Upper lobe of right lung (tissue), 1 donor: ENCODE results near the gene TGFB2. TPM values are rescaled to one million over a fixed set of nuclear protein-coding genes. Genes with fewer than 3 reads are reported as not detected.

Experiments used
- ATAC-seq: fragments of 200-7000 bp; cut with Tn5 transposase; one replicate; pipeline ENCODE4 v1.9.1; 2020; ENCODE audit warnings: mild to moderate bottlenecking, moderate library complexity
- DNase-seq: peaks from one replicate; pipeline ENCODE4 v3.0.0-alpha.2; 2020
- H3K27ac ChIP-seq: fragments of 200-600 bp; one replicate; pipeline ENCODE4 v1.8.0; 2022
- H3K27me3 ChIP-seq: fragments of 200-600 bp; one replicate; pipeline ENCODE4 v1.8.0; 2022; ENCODE audit warnings: mild to moderate bottlenecking
- H3K36me3 ChIP-seq: fragments of 200-600 bp; one replicate; pipeline ENCODE4 v1.8.0; 2022
- H3K4me1 ChIP-seq: fragments of 200-600 bp; one replicate; pipeline ENCODE4 v1.8.0; 2022
- H3K4me3 ChIP-seq: fragments of 200-600 bp; one replicate; pipeline ENCODE4 v1.8.0; 2022; ENCODE audit warnings: mild to moderate bottlenecking
- H3K9me3 ChIP-seq: fragments of 200-600 bp; one replicate; pipeline ENCODE4 v1.8.0; 2022
- intact Hi-C: fragments of 100-400 bp; cut with DNase I; formaldehyde crosslinking; loops from one replicate; pipeline ENCODE4 v1.11.0; 2022
- total RNA-seq: library from RNA; stranded (reverse); fragmentation: NEBNext Ultra II Directional; extraction: Animal tissue kit (Norgen Biotek cat#: 25700); gene quantifications from one replicate; pipeline ENCODE4 v1.2.1, GENCODE V29; 2021
- TF ChIP-seq, protein P1 (sequence below): fragments of 200-600 bp; IDR thresholded peaks from one replicate; pipeline ENCODE4 v1.8.0; 2022; ENCODE audit warnings: antibody characterized with exemption
- donor health status: DM: no; HTN: yes; CAD: no; lungs with severe emphysema.

TGFB2 gene
- total RNA-seq, 1 donor from 2014 or later, result 19.8 TPM

- Histone ChIP-seq H3K36me3 (no peaks in the 10 kb centered on the region), H3K9me3 (no peaks in the 10 kb centered on the region), H3K27ac (no peak overlapping the region), H3K4me1 (peaks cover 3% of the 10 kb centered on the region), H3K27me3 (no peaks in the 10 kb centered on the region), H3K4me3 (no peak overlapping the region)
- intact Hi-C loops, result no loop called here
- TF ChIP-seq, protein P1, sequence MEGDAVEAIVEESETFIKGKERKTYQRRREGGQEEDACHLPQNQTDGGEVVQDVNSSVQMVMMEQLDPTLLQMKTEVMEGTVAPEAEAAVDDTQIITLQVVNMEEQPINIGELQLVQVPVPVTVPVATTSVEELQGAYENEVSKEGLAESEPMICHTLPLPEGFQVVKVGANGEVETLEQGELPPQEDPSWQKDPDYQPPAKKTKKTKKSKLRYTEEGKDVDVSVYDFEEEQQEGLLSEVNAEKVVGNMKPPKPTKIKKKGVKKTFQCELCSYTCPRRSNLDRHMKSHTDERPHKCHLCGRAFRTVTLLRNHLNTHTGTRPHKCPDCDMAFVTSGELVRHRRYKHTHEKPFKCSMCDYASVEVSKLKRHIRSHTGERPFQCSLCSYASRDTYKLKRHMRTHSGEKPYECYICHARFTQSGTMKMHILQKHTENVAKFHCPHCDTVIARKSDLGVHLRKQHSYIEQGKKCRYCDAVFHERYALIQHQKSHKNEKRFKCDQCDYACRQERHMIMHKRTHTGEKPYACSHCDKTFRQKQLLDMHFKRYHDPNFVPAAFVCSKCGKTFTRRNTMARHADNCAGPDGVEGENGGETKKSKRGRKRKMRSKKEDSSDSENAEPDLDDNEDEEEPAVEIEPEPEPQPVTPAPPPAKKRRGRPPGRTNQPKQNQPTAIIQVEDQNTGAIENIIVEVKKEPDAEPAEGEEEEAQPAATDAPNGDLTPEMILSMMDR, result no peak
- ATAC-seq (no peak), DNase-seq (no peak)
Measured at GRCh38 chr1:218473522-218473921, 128.4 kb downstream of the TGFB2 start.

GRCh38 chr1:218474128-218474527 is 129.0 kb downstream of the TGFB2 start:
- H3K27ac ChIP-seq, result no peak overlapping the region
- H3K36me3 ChIP-seq, result no peaks in the 10 kb centered on the region
- ATAC-seq (no peak), DNase-seq (no peak)
- no peaks in the 10 kb centered on the region for H3K27me3 ChIP-seq
- intact Hi-C loops, result no loop called here
- H3K9me3 ChIP-seq, result no peaks in the 10 kb centered on the region
- H3K4me3 ChIP-seq, result no peak overlapping the region
- TF ChIP-seq, protein P1, result no peak
- H3K4me1 ChIP-seq, result peaks cover 3% of the 10 kb centered on the region

DNA sequence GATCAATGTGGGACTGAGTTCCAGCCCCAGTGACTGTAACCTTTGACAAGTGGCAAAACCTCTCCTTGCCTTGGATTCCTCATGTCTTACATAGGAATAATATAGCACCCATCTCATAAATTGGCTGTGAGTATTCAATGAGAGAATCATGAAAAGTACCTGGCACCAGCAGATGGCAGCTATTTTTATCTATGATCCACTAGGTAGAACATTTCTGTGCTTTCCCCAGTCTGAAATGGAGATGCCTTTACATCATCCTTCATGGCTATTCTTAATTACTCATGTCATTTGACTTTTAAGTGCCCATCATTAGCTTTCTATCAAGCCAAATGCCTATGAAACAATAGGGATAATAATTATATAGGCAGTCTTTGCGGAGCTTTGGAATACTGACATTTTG is 130.1 kb downstream of the TGFB2 start:
- Histone ChIP-seq H3K27ac (no peak overlapping the region), H3K9me3 (no peaks in the 10 kb centered on the region), H3K4me1 (peaks cover 11% of the 10 kb centered on the region), H3K4me3 (no peak overlapping the region), H3K36me3 (no peaks in the 10 kb centered on the region), H3K27me3 (no peaks in the 10 kb centered on the region)
- DNase-seq, result no peak
- intact Hi-C loops, result no loop called here
- TF ChIP-seq, protein P1, result no peak
- ATAC-seq, result no peak

DNA sequence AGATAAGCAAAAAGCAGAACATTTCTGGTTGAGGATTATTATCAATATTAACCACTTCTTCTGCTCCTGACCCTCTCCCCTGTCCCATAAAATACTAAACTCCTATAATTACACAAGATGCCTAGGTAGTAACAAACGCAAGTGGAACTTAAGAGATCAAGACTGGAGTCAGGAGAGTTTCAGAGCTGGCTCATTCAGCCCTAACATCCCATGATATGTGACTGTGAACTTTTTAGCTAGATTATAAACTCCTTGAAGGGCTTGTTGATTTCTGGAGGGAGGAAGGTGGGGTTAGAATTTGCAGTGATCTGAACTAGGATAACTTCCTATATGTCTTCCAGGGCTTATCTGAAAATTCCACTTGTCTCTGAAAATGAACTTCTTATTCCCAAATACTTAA is 130.6 kb downstream of the TGFB2 start:
- ATAC-seq (no peak), DNase-seq (no peak)
- TF ChIP-seq, protein P1, result no peak
- H3K36me3 ChIP-seq, result no peaks in the 10 kb centered on the region
- no peaks in the 10 kb centered on the region for H3K9me3 ChIP-seq
- H3K27ac ChIP-seq, result no peak overlapping the region
- H3K4me3 ChIP-seq, result no peak overlapping the region
- H3K4me1 ChIP-seq, result peaks cover 15% of the 10 kb centered on the region
- intact Hi-C loops, result no loop called here
- H3K27me3 ChIP-seq, result no peaks in the 10 kb centered on the region

GRCh38 chr1:218476385-218476784 is 131.2 kb downstream of the TGFB2 start:
- Histone ChIP-seq H3K9me3 (no peaks in the 10 kb centered on the region), H3K4me3 (no peak overlapping the region), H3K27ac (no peak overlapping the region), H3K36me3 (no peaks in the 10 kb centered on the region), H3K4me1 (peaks cover 19% of the 10 kb centered on the region), H3K27me3 (no peaks in the 10 kb centered on the region)
- intact Hi-C loops, result no loop called here
- TF ChIP-seq, protein P1, result no peak
- ATAC-seq (no peak), DNase-seq (no peak)

DNA sequence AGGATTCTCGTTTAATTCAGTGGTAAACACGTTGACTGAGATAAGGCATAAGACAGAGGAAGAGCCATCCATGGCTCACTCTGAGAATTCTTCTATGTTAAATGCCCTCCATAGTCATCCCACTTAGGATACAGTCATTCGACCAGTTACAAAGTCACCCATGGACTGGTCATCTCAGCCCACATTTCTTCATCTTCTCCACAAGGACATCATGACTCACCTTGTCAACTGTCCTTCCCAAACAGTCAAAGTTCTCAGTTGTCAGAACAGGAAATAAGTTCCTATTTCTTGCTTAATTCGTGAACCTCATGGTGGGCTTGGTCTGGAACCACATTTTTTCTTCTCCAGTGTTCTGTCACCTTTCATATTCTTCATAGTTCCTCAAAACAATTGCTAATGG is 133.2 kb downstream of the TGFB2 start:
- H3K27me3 ChIP-seq, result no peaks in the 10 kb centered on the region
- no peak for DNase-seq

More for the DNA sequence above, 133.2 kb downstream of the TGFB2 start:
- Histone ChIP-seq H3K4me3 (no peak overlapping the region), H3K9me3 (no peaks in the 10 kb centered on the region), H3K4me1 (peaks cover 19% of the 10 kb centered on the region), H3K27ac (no peak overlapping the region), H3K36me3 (no peaks in the 10 kb centered on the region)
- intact Hi-C loops, result no loop called here
- TF ChIP-seq, protein P1, result no peak
- ATAC-seq, result no peak
